SIG-M5 treated with dmso at 0.1 percent for 504 hours (cell line): Measurements from ENCODE around the gene HSPB9.
A peak's percentile ranks its signal among the peaks of the same experiment; 100 is the strongest.
"Not testable (repeated sequence)": the region's sequence is repeated elsewhere in the genome, so short reads cannot be mapped to it uniquely, and the experiment has no call there.

ENCODE experiments used
- DNase-seq: peaks from one replicate; lab custom pipeline; 2025; ENCODE audit not compliant: unreplicated experiment; lab: John Stamatoyannopoulos, UW

The HSPB9 gene

DNA sequence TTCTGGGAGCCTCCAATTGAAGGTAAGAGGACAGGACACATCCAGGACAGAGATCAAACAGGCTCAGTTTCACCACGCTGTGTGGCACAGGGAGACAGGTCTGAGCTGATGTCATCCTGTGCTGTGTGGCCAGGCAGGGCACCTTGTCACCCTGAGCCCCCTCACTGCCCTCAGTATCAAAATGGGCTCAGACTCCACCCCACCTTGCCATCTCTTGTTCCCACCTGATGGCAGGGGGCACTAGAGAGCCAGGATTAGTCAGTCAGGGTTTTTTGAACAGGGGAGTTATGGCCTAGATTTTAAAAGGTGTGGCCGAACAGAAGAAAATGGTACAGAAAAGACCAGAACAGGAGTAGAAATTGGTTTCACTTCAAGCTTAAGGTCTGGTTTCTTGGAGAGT, 4.1 kb upstream of the HSPB9 start:
- peak; percentile 23 for DNase-seq

DNA sequence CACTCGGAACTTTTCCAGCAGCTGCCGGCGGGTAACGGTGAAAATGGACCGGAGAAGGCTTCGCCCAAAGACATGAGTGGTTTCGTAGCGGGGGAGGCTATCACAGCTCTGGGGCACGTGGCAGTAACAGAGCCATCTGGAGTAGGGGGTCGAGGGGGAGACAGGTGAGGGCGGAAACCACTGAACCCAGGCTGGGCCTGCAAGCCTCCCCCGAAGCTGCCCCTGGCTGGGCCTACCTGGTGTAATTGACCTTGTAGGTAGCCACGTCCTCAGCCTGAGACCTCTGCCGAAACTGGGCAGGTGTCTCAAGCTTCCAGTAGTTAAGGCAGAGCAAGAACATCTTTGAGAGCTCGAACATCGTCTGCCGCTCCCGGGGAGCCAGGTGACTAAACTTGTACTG, 3.3 kb upstream of the HSPB9 start:
- no peak for DNase-seq

DNA sequence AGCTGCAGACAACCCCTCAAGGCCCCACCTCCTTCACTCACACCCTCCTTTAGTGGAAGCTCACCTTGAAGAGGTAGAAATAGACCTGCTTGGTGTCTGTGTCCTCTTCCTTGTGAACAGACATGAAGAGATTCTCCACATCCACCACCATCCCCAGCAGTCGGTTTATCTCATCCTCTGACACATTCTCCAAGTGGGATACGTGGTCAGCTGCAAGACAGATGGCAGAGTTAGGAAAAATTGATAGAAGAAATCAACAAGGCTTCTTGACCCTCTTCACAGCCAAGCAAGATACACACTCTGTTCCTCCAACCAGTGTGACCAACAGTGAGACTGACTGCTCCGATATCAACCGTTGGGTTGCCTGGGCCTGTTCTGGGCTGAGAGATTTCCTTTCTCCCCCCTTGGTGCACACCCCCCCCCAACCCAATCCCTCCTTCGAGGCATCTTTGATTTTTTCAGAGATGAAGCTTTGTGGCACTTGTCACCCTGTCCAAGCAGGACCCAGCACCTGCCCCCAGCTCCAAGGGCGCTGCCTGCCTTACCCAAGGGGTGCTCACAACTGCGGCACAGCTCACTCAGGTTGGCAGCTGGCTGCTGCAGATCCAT, 2.3 kb upstream of the HSPB9 start:
- DNase-seq: no peak

DNA sequence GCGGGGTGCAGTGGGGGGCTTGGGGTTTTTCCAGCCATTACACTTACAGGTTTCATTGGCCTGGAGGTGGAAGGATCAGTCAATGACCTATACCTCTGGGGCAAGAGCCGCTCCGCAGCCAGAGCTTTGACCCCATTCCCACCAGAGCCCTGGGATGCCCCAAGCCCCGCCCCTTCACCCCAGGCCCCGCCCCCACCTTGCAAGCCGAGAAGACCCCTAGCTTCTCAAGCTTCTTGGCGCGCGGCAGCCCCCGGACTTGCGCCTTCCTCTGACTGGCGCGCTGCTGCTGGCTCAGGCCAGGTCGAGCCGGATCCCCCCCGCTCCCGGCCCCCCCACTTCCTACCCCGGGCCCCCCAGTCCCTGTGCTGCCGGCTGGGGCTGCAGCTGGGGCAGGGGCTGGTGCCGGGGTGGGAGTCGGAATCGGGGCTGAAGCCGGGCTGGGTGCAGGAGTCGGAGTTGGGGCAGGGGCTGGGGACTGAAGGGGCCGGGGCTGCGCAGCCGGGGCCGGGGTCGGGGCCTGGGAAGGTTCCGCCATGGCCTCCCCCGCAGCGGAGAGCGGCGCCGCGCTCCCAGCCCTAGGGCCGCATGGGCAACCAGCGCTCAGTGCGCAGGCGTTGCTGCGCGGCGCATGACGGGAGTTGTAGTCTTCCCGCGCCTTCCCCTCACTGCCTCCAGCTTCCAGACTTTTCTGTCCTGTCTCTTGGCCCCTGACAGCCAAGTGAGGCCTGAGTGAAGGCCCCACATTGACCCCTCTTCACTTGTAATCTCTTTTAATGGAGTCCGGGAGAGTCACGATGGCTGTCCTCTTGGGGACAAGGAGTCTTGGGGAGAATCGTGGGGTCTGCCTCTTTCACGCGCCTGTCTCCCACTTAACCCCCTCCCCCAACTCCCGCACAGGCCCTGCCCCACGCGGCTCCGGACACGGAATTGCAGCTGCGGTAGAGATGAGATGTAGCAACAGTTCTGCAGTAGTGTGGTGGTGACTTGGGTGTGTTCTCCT, 1.5 kb upstream of the HSPB9 start, which contains the start of gene KAT2A:
Gene KAT2A, minus strand, starts transcription at position 598 of the 1,000 bp plus-strand sequence. Its CDS starts 63 bp downstream, at position 535.
- DNase-seq: peak; percentile 83

DNA sequence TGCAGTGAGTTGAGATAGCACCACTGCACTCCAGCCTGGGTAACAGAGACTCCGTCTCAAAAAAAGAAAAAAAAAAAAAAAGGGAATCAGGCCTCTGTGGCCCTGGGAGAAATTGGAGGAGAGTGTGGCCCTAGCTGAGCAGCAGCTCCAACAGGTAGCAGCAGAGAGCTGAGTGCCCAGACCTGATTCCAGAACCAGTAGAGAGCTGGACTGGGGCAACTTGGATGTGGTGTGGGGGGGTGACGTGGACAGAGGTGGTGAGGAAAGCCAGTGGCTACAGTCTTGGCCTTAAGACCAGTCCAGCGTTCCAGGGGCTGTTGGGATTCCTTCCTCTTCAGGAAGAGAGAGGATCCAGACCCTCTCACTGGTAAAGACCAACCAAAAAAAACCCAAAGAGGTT, 1.7 kb downstream of the HSPB9 start:
- DNase-seq: no peak

DNA sequence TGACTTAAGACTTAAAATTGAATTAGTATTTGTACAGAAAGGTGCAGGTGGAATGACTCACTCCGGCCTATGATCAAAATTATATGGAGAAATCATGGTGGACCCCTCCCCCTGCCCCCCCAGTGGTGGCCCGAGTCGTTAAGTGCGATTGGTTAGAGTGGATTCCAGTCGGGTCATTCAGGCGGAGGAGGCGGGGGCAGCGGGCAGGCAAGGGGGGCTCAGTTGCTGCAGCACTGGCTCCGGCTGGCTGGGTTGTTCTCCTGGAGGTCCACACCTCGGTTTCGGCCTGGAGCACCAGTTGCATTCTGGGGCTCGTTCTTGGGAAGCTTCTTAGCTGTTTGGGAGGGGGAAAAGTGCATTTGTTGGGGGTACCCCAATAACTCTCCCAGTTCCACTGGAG, 3.0 kb downstream of the HSPB9 start:
- no peak for DNase-seq

DNA sequence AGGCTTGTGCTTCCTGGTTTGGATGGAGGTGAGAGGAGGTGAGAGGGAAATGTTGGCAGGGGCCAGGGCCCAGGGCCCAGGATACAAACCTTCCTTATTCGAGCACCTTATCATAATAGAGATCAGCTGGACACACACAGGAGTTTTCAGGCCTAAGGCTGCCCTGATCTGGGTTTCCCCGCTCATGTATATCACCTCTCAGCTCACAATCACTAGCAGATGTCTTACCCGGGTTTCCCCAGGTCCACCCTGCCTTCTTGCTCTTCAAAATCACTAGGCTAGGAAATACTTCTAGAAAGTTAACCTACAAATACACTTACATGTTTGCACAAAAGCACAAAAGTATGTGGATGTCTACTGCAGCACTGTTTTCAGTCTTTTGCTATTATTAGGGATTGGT, 4.2 kb downstream of the HSPB9 start:
- no peak for DNase-seq

DNA sequence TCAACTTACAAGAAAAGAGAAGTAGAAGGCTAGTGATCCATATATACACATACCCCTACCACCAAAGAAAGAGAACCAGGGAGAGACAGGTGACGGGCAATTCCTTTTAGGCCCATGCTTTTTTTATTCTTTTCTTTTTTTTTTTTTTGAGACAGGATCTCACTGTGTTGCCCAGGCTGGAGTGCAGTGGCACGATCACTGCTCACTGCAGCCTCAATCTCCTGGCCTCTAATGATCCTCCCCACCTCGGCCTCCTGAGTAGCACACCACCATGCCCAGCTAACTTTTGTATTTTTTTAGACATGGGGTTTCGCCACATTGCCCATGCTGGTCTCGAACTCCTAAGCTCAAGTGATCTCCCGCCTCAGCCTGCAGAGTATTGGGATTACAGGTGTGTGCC, 4.8 kb downstream of the HSPB9 start:
- no peak for DNase-seq

DNA sequence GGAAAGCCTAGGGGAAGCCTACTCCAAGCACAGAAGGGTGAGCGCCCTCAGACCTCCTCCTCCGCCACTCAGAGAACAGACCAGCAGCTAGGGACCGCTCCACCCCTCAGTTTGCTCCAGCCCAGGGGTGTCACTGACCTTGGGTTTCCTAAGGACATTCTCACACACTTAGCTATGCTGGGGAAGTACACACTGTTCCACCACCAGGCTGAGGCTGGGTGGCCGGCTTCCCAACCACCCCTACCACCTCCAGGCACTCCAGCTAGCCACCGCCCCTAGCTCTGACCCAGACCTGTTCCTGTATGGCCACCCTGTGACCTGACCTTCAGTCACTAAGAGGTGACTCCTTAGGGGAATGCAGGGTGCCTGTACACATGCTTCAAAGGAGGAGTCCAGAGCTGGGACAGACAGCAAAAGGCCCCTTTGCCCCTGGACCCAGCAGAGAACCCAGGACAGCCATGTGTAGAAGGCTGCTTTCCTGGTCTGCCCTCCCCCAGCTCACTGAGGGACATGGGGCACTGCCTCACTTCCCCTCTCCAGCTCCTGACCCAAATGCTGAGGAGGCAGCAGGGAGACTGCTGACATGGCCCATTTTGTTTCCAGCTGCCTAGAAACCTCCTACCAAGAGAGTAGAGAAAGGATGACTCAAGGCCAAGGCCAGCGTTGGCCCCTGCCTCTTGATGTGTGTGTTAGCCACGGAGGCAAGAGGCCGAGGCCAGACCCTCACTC, 6.7 kb downstream of the HSPB9 start:
- DNase-seq: no peak

DNA sequence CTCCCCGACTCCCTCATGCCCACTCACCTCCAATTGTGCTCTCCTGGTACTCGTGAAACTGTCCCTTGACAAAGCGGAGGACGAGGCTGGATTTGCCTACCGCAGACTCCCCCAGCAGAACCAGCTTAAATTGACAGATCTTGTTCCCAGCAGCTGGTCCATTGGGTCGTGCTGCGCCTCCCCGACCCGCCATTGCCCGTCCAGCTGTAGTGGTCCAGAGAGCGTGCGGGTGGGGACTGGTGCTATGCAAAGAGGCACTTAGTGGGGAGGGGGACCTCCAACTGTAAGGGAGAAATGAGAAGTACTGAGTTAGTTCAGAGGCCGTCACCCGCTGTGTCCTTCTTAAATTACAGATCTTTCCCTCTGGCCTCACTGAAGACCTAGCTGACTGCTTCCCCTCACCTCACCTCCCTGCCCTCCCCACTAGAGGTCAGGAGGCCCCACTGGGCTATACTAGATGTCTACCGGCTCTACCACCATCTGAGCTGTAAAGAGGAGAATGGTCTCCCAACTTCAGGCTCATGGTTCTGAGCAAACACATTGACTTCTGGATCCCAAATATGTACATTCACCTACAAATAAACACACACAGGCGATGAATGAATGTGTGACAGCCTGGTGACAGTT, 7.8 kb downstream of the HSPB9 start:
- no peak for DNase-seq

DNA sequence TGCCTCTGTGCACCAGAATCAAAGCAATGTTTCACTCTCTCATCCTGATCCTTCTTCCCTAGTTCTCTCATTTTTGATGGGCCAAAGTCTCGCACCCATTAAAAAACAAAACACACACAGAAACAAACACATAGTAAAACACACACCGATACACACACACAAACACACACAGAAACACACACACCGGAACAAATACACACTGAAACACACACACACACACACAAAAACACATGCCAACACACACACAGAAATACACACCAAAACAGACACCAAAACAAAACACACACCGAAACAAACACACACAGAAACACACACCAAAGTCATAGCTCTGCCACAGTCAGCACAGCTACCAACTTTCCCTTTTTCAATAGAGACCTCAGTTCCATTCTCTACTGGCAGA, 8.6 kb downstream of the HSPB9 start:
- no peak for DNase-seq

DNA sequence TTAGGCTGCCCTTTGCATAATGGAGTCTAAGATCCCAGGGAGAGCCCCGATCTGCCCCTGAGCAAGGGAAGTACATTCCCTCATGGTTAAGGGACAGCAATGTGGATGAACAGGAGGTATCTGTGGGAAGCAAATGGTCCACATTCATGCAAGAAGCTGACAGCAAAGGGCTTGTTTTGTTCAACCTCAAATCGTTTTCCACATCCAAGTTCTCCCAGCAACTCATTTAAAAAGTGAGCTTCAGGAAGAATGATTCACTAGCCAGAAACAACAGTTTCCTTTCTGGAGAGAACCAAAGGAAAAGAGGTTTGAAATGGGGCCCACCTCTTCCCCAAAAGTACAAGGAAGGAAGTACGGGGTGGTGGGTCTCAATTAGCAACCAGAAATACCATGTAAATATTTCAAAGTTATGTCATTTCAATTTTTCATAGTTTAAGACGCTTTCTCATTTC, 9.4 kb downstream of the HSPB9 start:
- no peak for DNase-seq

DNA sequence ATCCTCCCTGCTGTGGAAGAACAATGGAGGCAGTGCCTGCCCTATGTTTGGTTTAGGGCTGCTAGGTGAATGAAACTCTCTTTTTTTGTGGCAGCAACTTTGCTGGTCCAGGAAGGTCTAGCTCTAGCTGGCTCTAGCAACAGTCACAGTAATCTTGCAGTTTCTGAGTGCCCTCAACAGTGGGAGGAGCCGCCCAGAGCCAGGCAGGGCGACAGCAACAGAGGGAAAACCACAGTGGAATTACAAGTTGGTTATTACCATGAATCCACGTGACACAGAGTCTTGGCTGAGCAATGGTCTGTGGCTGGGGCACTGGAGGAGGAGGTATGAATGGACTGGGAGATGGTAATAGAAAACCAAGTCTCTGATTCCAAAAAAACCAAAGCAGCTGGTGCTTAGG, 10.3 kb downstream of the HSPB9 start:
- peak; percentile 38 for DNase-seq

DNA sequence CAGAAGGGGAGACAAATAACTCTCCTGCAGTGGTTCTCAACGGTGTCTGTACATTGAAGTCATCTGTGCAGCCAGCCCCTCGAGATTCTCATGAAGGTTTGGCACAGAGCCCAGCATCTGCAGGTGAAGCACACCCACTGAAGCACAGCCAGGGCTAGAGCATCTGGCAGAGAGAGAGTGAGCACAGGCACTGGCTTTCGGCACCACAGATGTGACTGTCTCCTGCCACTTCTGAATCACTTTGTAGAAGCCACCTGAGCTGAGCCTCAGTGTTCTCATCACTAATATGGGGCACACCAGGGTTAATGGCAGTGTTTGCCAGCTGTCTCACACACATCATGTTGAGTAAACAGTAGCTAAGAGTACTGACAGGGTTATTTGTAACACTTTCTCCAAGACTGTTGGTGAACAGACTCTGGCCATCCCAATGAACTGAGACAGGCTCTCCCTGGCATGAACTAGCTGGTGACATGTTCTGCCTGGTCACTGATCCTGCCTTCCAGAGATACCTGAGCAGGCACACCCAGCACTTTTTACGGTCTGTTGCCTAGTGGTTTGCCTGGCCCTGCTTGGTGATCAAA, 10.9 kb downstream of the HSPB9 start:
- no peak for DNase-seq

DNA sequence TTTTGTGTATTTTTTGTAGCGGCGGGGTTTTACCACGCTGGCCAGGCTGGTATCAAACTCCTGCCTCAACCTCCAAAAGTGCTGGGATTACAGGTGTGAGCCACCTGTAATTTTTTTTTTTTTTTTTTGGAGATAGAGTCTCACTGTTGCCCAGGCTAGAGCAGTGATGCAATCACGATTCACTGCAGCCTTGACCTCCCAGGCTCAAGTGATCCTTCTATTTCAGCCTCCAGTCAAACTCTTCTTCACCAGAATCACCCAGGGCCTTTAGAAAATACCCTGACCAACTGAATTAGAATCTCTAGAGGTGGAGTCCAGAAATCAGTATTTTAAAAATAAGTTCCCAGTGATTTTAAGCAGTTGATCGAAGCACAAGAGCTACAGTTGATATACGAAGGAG, 12.5 kb downstream of the HSPB9 start:
- no peak for DNase-seq

DNA sequence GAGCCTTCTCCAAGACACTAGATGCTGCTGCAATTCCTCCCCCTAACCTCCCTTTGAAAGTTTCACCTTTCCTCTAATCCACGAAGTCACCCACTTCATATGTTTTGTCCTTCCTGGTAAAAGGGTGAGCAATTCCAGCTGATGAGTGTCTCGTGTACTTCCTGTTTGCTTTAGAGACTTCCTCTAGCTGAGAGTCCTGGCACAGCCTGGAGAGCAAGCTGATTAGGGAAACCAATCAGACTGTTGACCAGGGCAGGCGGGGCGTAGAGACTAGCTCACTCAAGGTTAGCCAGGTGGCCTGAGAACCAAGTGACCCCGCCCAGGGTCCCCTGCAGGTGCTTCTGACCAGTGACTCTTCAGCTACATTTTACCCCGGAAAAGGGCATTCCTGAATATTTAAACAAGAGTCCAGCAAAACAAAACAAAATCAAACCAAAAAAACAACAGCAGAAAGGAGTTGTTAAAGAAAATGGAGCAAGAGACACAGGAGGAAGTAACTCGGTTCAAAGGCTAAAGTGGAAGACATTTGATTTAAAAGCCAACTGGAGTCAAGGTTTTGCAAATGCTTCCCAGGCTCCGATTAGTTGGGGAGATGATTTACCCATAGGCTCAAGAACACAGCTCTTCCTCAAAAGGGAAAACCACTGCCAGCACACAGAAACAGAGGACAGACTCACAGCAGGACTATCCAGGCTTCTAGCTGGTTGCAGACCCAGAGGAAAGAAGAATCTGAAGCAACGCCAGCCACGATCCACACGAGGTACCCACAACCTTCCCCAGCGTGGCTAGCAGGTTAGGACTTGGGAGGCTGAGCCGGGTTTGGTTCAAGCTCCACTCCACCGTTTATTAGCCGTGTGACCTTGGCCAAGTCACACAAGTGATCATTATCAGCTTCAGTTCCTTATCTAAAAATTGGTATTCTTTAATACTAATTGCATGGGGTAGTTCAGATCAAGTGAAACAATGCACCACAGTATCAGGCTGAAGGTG, 13.4 kb downstream of the HSPB9 start:
- DNase-seq: peak; percentile 35

DNA sequence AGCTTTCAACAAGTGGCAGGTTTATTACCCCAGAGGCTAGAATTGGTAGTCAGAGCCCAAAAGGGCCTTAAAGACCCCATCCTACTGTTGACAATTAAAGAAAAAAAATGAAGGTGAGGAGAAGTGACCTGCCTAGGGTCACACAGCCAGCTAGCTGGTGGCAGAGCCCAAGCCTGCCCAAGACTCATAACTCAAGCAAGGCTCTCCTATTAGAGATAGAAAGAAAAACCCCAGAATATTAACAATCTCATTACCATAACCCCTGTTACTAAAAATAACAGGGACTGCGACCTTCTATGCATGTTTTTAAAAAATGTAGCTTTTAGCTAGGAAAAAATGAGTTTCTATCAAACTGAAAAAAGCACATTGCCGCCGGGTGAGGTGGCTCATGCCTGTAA, 14.0 kb downstream of the HSPB9 start:
- no peak for DNase-seq

DNA sequence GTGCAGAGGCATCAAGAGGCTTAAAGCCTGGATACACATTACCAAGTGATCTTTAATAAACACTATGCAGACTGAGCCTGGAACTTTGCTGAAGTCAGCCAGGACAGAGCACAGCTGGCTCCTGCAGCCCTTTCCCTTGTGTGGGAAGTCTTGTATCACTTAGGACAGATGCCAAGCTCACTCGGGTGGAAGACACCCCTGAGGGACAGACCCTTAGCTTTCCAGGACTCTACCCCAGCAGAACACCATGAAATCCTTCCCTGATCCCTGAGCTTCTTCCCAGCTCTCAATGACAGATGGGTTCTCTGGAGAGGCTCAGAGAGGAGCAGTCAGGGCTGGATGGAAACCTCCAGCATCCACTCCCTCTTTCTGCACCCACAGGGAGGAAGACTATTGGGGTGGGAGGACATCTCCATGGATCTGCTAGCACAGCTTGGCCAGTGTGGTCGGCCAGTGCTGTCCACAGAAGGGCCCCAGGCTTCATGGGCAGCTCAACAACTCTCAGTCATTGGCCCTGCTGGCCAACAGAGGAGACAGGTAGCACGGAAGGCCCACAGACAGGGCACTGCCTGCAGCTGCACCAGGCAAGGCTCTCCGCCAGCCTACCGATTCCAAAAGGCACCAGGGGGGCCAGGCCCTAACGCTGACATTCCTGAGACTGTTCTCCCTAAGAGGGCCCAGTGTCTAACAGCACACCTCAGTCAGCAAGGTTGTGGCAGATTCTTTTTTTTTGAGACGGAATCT, 16.3 kb downstream of the HSPB9 start:
- no peak for DNase-seq

DNA sequence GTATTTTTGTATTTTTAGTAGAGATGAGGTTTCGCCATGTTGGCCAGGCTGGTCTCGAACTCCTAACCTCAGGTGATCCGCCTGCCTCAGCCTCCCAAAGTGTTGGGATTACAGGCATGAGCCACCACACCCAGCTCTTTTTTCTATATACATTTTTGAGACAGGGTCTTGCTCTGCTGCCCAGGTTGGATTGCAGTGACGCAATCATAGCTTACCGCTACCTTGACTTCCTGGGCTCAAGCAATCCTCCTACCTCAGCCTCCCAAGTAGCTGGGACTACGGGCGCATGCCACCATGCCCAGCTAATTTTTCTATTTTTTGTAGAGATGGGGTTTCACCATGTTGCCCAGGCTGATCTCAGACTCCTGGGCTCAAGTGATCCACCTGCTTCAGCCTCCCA, 18.1 kb downstream of the HSPB9 start:
- not testable (repeated sequence) for DNase-seq
